Measurements from ENCODE around the gene HAPLN2.
A peak's percentile ranks its signal among the peaks of the same experiment; 100 is the strongest.
"Not testable (repeated sequence)": the region's sequence is repeated elsewhere in the genome, so short reads cannot be mapped to it uniquely, and the experiment has no call there.

The HAPLN2 gene

DNA sequence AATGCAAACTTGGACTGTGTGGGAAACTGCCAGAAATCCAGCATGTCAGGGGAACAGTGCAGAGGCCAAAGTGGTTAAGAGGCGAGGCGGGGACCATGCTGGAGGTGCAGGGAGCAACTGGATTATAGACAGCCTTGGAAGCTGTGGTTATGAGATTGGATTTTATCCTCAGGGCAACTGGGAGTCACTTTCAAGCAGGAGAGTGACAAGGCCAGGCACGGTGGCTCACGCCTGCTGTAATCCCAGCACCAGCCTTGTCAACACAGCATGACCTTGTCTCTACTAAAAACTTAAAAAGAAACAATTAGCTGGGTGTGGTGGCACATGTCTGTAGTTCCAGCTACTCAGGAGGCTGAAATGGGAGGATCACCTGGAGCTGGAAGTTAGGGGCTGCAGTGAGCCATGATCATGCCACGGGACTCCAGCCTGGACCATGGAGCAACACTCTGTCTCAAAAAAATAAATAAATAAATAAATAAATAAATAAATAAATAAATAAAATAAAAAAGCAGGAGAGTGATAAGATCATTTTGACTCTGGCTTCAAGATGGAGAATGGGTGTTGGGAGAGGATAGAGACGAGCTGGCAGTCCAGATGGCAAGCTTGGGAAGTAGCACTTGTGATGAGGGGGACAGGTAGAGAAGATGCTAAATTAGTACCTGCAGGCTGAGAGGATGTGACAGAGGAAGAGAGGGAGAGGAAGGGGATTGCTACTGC is 3.5 kb downstream of the HAPLN2 start:
- Histone ChIP-seq H3K4me3 (ENCODE audit: extremely low read depth, insufficient read depth, low read length, poor library complexity, severe bottlenecking) (no peak overlapping the region), H3K36me3 (ENCODE audit: control insufficient read depth, insufficient read depth, low read length) (no peaks in the 10 kb centered on the region), H3K27ac (ENCODE audit: low read depth, low read length, severe bottlenecking) (no peak overlapping the region), H3K9me3 (ENCODE audit: control insufficient read depth, low read length) (no peaks in the 10 kb centered on the region), H3K4me1 (ENCODE audit: control insufficient read depth, insufficient read depth, low read length, poor library complexity, severe bottlenecking) (peaks cover 4% of the 10 kb centered on the region)
- 51 to 87% methylated on average over 3 to 5 of the region's 6 CpGs for WGBS, 2 experiments (ENCODE audit: insufficient coverage in 2 of 2)

DNA sequence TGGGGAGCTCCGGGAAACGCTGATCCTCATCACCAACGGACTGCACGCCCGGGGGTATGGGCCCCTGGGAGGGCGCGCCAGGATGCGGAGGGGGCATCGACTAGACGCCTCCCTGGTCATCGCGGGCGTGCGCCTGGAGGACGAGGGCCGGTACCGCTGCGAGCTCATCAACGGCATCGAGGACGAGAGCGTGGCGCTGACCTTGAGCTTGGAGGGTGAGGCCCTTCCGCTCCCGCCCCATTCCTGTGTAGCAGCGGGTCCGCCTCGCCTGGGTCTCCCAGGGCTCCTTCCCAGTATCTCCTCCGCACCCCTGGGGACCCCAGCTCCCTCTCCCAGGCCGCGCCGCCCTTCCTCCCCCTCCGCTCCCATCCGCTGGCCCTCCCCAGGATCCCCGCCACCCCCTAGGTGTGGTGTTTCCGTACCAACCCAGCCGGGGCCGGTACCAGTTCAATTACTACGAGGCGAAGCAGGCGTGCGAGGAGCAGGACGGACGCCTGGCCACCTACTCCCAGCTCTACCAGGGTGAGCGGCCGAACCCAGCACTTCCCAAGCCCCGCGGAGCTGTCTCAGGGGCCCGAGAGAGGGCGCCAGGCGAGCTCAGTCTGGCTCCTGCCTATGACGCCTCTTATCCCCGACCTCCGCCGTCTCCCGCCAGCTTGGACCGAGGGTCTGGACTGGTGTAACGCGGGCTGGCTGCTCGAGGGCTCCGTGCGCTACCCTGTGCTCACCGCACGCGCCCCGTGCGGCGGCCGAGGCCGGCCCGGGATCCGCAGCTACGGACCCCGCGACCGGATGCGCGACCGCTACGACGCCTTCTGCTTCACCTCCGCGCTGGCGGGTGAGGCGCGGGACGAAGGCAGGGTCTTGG is 5.0 kb downstream of the HAPLN2 start:
- H3K36me3 ChIP-seq (ENCODE audit: control insufficient read depth, insufficient read depth, low read length), result no peaks in the 10 kb centered on the region

DNA sequence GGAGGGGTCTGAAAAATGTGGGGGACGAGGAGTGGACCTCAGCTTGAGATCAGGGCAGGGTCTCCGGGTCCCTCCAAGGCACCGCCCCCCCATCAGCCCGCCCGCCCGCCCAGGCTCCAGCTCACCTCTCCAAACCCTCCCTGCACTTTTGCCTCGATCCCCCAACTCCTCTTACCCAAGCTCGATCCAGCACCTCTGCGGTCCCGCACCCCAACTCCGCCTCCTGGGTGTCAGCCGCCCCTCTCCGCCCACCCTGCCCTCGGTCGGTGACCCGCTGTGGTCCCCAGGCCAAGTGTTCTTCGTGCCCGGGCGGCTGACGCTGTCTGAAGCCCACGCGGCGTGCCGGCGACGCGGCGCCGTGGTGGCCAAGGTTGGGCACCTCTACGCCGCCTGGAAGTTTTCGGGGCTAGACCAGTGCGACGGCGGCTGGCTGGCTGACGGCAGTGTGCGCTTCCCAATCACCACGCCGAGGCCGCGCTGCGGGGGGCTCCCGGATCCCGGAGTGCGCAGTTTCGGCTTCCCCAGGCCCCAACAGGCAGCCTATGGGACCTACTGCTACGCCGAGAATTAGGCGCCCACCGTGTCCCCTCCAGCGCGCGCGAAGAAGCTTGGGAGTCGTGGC is 5.7 kb downstream of the HAPLN2 start:
- no peak overlapping the region for H3K27ac ChIP-seq (ENCODE audit: low read depth, low read length, severe bottlenecking)

More for the DNA sequence above, 5.0 kb downstream of the HAPLN2 start:
- peaks cover 4% of the 10 kb centered on the region for H3K4me1 ChIP-seq (ENCODE audit: control insufficient read depth, insufficient read depth, low read length, poor library complexity, severe bottlenecking)
- H3K9me3 ChIP-seq (ENCODE audit: control insufficient read depth, low read length), result no peaks in the 10 kb centered on the region
- WGBS, 2 experiments (ENCODE audit: insufficient coverage in 2 of 2), result 2 to 3% methylated on average over 74 to 79 of the region's 87 CpGs
- no peak overlapping the region for H3K27ac ChIP-seq (ENCODE audit: low read depth, low read length, severe bottlenecking)
- H3K4me3 ChIP-seq (ENCODE audit: extremely low read depth, insufficient read depth, low read length, poor library complexity, severe bottlenecking), result peak overlapping the region; percentile 32

DNA sequence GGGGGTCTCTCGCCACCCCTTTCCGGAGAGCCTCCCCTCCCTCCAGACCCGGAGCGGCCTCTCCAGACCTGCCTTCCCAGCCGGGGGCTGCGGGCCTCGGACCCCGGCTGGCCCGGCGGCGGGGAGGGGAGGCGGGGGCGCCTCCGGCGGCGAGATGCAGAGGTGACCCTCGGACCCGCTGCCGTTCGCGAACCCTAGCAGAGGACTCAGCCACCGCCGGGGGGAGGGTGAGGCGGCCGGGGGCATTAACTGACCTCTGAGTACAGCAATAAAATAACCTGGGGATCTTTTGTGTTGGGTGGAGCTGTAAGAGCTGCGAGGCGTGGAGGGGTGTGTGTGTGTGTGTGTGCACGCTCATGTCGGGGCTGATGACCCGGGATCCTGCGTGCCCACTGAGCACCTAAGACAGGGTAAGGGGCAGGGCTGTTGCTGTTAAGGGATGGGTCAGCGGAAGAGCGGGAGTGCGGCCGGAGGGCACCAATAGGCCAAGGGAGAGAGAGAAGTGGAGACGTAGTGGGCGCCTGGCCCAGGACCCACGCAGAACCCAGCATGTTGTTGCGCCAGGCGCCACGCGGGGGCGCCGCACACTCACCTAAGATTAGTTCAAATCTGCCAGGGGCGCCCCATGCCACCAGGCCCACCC is 6.3 kb downstream of the HAPLN2 start:
- H3K36me3 ChIP-seq (ENCODE audit: control insufficient read depth, insufficient read depth, low read length), result no peaks in the 10 kb centered on the region
- no peaks in the 10 kb centered on the region for H3K9me3 ChIP-seq (ENCODE audit: control insufficient read depth, low read length)
- H3K27ac ChIP-seq (ENCODE audit: low read depth, low read length, severe bottlenecking), result no peak overlapping the region
- 1 to 2% methylated on average over 24 to 30 of the region's 45 CpGs for WGBS, 2 experiments (ENCODE audit: insufficient coverage in 2 of 2)
- H3K4me3 ChIP-seq (ENCODE audit: extremely low read depth, insufficient read depth, low read length, poor library complexity, severe bottlenecking), result peak overlapping the region; percentile 24
- H3K4me1 ChIP-seq (ENCODE audit: control insufficient read depth, insufficient read depth, low read length, poor library complexity, severe bottlenecking), result peaks cover 4% of the 10 kb centered on the region

More for the DNA sequence above, 5.7 kb downstream of the HAPLN2 start:
- Histone ChIP-seq H3K9me3 (ENCODE audit: control insufficient read depth, low read length) (no peaks in the 10 kb centered on the region), H3K4me1 (ENCODE audit: control insufficient read depth, insufficient read depth, low read length, poor library complexity, severe bottlenecking) (peaks cover 4% of the 10 kb centered on the region), H3K4me3 (ENCODE audit: extremely low read depth, insufficient read depth, low read length, poor library complexity, severe bottlenecking) (peak overlapping the region; percentile 32), H3K36me3 (ENCODE audit: control insufficient read depth, insufficient read depth, low read length) (no peaks in the 10 kb centered on the region)
- WGBS, 2 experiments (ENCODE audit: insufficient coverage in 2 of 2), result 0 to 2% methylated on average over 32 to 41 of the region's 55 CpGs

DNA sequence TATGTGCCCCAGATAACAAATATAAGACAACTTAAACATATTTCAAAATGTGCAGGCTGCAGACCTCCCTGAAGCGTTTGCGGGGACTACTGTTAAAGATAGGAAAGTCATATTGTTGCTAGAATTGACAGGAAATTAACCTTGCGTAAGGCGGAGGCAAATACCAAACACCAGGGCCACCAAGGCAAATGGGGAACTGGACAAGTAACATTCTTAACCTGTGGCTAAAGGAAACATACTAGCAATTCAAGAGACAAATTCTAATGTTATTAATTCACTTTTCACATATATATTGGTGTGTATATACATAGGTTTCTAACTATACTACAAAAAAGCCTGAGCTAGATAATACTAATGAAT is 6.8 kb downstream of the HAPLN2 start:
- Histone ChIP-seq H3K27ac (ENCODE audit: low read depth, low read length, severe bottlenecking) (no peak overlapping the region), H3K4me1 (ENCODE audit: control insufficient read depth, insufficient read depth, low read length, poor library complexity, severe bottlenecking) (peaks cover 4% of the 10 kb centered on the region), H3K36me3 (ENCODE audit: control insufficient read depth, insufficient read depth, low read length) (no peaks in the 10 kb centered on the region), H3K9me3 (ENCODE audit: control insufficient read depth, low read length) (no peaks in the 10 kb centered on the region), H3K4me3 (ENCODE audit: extremely low read depth, insufficient read depth, low read length, poor library complexity, severe bottlenecking) (no peak overlapping the region)
- WGBS, 2 experiments (ENCODE audit: insufficient coverage in 2 of 2), result 0% methylated on average over 2 of the region's 4 CpGs; no CpG with 5 or more reads in 1 of the 2 experiments

DNA sequence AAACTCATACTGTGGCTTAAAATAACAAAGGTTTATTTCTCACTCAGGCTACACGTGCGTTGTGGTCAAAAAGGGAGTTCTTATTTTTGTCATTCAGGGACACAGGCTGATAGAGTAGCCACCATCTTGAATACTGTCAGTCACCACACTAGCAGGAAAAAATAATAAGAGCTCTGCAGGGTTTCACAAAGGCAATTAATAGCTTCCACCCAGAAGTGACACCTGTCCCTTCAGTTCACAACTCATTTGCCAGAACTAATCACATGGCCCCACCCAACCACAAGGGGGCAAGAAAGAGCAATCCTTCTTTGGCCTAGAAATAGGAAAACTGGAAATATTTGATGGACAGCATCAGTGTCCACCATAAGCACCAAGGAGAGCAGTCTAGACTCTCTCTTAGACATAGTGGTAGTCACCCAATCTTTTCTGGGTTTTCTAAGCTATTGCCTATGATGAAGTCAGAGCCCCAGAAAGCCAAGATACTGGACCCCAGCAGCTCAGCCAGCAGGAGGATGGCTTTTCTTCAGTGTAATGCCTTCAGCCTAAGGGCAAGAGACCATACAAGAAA is 8.2 kb downstream of the HAPLN2 start:
- Histone ChIP-seq H3K27ac (ENCODE audit: low read depth, low read length, severe bottlenecking) (no peak overlapping the region), H3K4me1 (ENCODE audit: control insufficient read depth, insufficient read depth, low read length, poor library complexity, severe bottlenecking) (peaks cover 4% of the 10 kb centered on the region), H3K36me3 (ENCODE audit: control insufficient read depth, insufficient read depth, low read length) (no peaks in the 10 kb centered on the region), H3K9me3 (ENCODE audit: control insufficient read depth, low read length) (no peaks in the 10 kb centered on the region), H3K4me3 (ENCODE audit: extremely low read depth, insufficient read depth, low read length, poor library complexity, severe bottlenecking) (no peak overlapping the region)
- 93% methylated on average over 2 of the region's 2 CpGs; no CpG with 5 or more reads in 1 of the 2 experiments for WGBS, 2 experiments (ENCODE audit: insufficient coverage in 2 of 2)

DNA sequence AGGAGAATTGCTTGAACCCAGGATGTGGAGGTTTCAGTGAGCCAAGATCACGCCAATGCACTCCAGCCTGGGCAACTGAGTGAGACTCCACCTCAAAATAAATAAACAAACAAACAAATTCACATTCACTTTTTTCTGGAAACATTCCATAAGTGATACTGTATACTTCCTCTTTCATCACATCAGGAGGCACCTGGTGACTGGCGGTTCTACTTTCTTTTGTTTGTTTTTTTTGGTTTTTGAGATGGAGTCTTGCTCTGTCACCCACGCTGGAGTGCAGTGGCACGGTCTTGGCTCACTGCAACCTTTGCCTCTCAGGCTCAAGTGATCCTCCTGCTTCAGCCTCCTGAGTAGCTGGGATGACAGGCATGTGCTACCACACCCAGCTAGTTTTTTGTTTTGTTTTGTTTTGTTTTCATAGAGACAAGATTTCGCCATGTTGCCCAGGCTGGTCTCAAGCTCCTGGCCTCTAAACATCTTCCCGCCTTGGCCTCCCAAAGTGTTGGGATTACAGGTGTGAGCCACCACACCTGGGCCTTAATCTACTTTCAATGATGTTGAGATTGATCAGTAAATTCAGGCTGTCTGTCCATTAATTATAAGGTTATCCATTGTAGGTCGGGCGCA is 10.7 kb downstream of the HAPLN2 start:
- 94 to 100% methylated on average over 1 to 3 of the region's 8 CpGs for WGBS, 2 experiments (ENCODE audit: insufficient coverage in 2 of 2)
- Histone ChIP-seq H3K36me3 (ENCODE audit: control insufficient read depth, insufficient read depth, low read length) (no peaks in the 10 kb centered on the region), H3K27ac (ENCODE audit: low read depth, low read length, severe bottlenecking) (no peak overlapping the region), H3K9me3 (ENCODE audit: control insufficient read depth, low read length) (no peaks in the 10 kb centered on the region), H3K4me3 (ENCODE audit: extremely low read depth, insufficient read depth, low read length, poor library complexity, severe bottlenecking) (no peak overlapping the region), H3K4me1 (ENCODE audit: control insufficient read depth, insufficient read depth, low read length, poor library complexity, severe bottlenecking) (peaks cover 4% of the 10 kb centered on the region)

DNA sequence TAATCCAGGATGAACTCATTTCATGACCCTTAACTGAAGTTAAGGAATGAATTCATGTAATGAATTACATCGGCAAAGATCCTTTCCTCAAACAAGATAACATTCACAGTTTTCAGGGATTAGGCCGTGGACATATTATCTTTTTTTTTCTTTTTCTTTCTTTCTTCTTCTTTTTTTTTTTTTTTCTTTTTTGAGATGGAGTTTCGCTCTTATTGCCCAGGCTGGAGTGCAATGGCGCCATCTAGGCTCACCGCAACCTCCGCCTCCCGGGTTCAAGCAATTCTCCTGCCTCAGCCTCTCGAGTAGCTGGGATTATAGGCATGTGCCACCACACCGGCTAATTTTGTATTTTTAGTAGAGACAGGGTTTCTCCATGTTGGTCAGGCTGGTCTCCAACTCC is 11.9 kb downstream of the HAPLN2 start:
- WGBS, 2 experiments (ENCODE audit: insufficient coverage in 2 of 2), result 66 to 70% methylated on average over 5 to 7 of the region's 9 CpGs
- H3K4me3 ChIP-seq (ENCODE audit: extremely low read depth, insufficient read depth, low read length, poor library complexity, severe bottlenecking); H3K27ac ChIP-seq (ENCODE audit: low read depth, low read length, severe bottlenecking); H3K36me3 ChIP-seq (ENCODE audit: control insufficient read depth, insufficient read depth, low read length); H3K9me3 ChIP-seq (ENCODE audit: control insufficient read depth, low read length); H3K4me1 ChIP-seq (ENCODE audit: control insufficient read depth, insufficient read depth, low read length, poor library complexity, severe bottlenecking): not testable (repeated sequence)

DNA sequence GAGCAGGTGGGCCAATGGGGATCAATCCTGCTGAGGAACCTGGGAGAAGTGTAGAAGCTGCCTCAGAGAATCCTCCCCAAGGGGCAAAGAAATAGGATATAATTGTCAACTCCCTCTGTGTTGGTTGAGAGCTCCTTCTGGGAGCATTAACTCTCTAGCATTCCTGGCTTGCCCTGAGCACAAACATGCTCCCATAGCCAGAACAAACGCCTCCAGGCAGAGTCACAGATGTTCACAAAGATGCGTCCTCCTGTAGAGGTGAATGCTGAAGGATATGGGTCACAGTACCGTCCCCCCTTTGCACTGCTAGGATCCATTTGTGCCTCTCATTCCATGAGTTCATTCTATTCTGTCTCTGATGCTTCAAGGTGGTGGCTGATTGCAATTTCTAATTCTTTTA is 13.1 kb downstream of the HAPLN2 start:
- no peak overlapping the region for H3K4me3 ChIP-seq (ENCODE audit: extremely low read depth, insufficient read depth, low read length, poor library complexity, severe bottlenecking)
- WGBS, 2 experiments (ENCODE audit: insufficient coverage in 2 of 2), result 63% methylated on average over 2 of the region's 3 CpGs; no CpG with 5 or more reads in 1 of the 2 experiments
- no peaks in the 10 kb centered on the region for H3K9me3 ChIP-seq (ENCODE audit: control insufficient read depth, low read length)
- no peak overlapping the region for H3K27ac ChIP-seq (ENCODE audit: low read depth, low read length, severe bottlenecking)
- no peaks in the 10 kb centered on the region for H3K36me3 ChIP-seq (ENCODE audit: control insufficient read depth, insufficient read depth, low read length)
- H3K4me1 ChIP-seq (ENCODE audit: control insufficient read depth, insufficient read depth, low read length, poor library complexity, severe bottlenecking), result no peaks in the 10 kb centered on the region
